GM12872 (cell line): ENCODE results near the gene RMND5B.

ENCODE experiments used
- CTCF ChIP-seq: IDR thresholded peaks from 3 replicates; pipeline ENCODE4 v1.5.1; 2011; ENCODE audit warnings: low read depth, mild to moderate bottlenecking, low read length, moderate library complexity; ENCODE audit not compliant: insufficient read depth

RMND5B gene

GRCh38 chr5:178114325-178115135 lies 16.3 kb upstream of the RMND5B start:
- TF ChIP-seq CTCF, result no peak

GRCh38 chr5:178115136-178115813 lies 15.5 kb upstream of the RMND5B start:
- TF ChIP-seq CTCF, result no peak

GRCh38 chr5:178115814-178116142 lies 15.0 kb upstream of the RMND5B start:
- no peak for TF ChIP-seq CTCF

GRCh38 chr5:178116143-178116885 lies 14.5 kb upstream of the RMND5B start:
- TF ChIP-seq CTCF, result no peak

GRCh38 chr5:178117923-178118701 lies 12.7 kb upstream of the RMND5B start:
- no peak for TF ChIP-seq CTCF

GRCh38 chr5:178119915-178120606 lies 10.8 kb upstream of the RMND5B start:
- no peak for TF ChIP-seq CTCF
